ENCODE measurements around the gene DOCK7.
A peak's percentile ranks its signal among the peaks of the same experiment; 100 is the strongest.
"Not testable (repeated sequence)": the region's sequence is repeated elsewhere in the genome, so short reads cannot be mapped to it uniquely, and the experiment has no call there.

DOCK7 gene

GRCh38 chr1:62693123-62693522 is 4.9 kb upstream of the DOCK7 start:
- DNase-seq: no peak

GRCh38 chr1:62691062-62691844 is 3.1 kb upstream of the DOCK7 start:
- DNase-seq: no peak

- no peak for DNase-seq
These were observed 1.3 kb upstream of the DOCK7 start for GRCh38 chr1:62689524-62689923.

GRCh38 chr1:62688687-62689085 is 500 bp upstream of the DOCK7 start:
- DNase-seq: peak; percentile 52

GRCh38 chr1:62687421-62687902 is 724 bp downstream of the DOCK7 start:
- peak; percentile 55 for DNase-seq

- no peak for DNase-seq
These were observed 1.4 kb downstream of the DOCK7 start for GRCh38 chr1:62686822-62687221.

- no peak for DNase-seq
These were observed 2.7 kb downstream of the DOCK7 start for GRCh38 chr1:62685431-62685859.

- DNase-seq: no peak
These were observed 5.7 kb downstream of the DOCK7 start for GRCh38 chr1:62682531-62682930.

GRCh38 chr1:62680992-62681391 is 7.2 kb downstream of the DOCK7 start:
- not testable (repeated sequence) for DNase-seq

- DNase-seq: not testable (repeated sequence)
These were observed 10.4 kb downstream of the DOCK7 start for GRCh38 chr1:62677822-62678221.

GRCh38 chr1:62676611-62677356 is 11.4 kb downstream of the DOCK7 start:
- no peak for DNase-seq

- DNase-seq: no peak
These were observed 14.6 kb downstream of the DOCK7 start for GRCh38 chr1:62673629-62674028.

- DNase-seq: no peak
These were observed 16.2 kb downstream of the DOCK7 start for GRCh38 chr1:62672029-62672428.

- DNase-seq: no peak
These were observed 33.4 kb downstream of the DOCK7 start for GRCh38 chr1:62654744-62655143.

- DNase-seq: no peak
These were observed 35.8 kb downstream of the DOCK7 start for GRCh38 chr1:62652387-62652786.

GRCh38 chr1:62643283-62643682 is 44.9 kb downstream of the DOCK7 start:
- DNase-seq: no peak

- DNase-seq: no peak
These were observed 50.6 kb downstream of the DOCK7 start for GRCh38 chr1:62637392-62638105.

- DNase-seq: no peak
These were observed 59.7 kb downstream of the DOCK7 start for GRCh38 chr1:62628506-62628905.

GRCh38 chr1:62625415-62625814 is 62.8 kb downstream of the DOCK7 start:
- no peak for DNase-seq

GRCh38 chr1:62621907-62622306 is 66.3 kb downstream of the DOCK7 start:
- no peak for DNase-seq

GRCh38 chr1:62613890-62614289 is 74.3 kb downstream of the DOCK7 start:
- no peak for DNase-seq

- DNase-seq: no peak
These were observed 74.9 kb downstream of the DOCK7 start for GRCh38 chr1:62613325-62613727.

GRCh38 chr1:62612770-62613169 is 75.4 kb downstream of the DOCK7 start:
- DNase-seq: no peak

All from NCI-H1092 treated with DMSO at 0.1 percent for 48 hours (cell line).